HG03135 (cell line): ENCODE measurements around the gene ANGPTL4.
A peak's percentile ranks its signal among the peaks of the same experiment; 100 is the strongest.
"Not testable (repeated sequence)": the region's sequence is repeated elsewhere in the genome, so short reads cannot be mapped to it uniquely, and the experiment has no call there.

Experiments
- ATAC-seq: cut with Tn5 transposase; IDR thresholded peaks from one replicate; pipeline ENCODE4 v1.9.1; 2021; ENCODE audit warnings: mild to moderate bottlenecking, moderate library complexity; ENCODE audit not compliant: unreplicated experiment

The ANGPTL4 gene

GRCh38 chr19:8363803-8364771, at the start of gene ANGPTL4:
ANGPTL4 (plus strand) TSS chr19:8364155; CDS start chr19:8364322, 167 bp downstream.
- ATAC-seq = no peak

- ATAC-seq = not testable (repeated sequence)
Observed at GRCh38 chr19:8314981-8315640, 48.8 kb upstream of the ANGPTL4 start.

GRCh38 chr19:8316351-8317125, 47.4 kb upstream of the ANGPTL4 start:
- no peak for ATAC-seq

- ATAC-seq = not testable (repeated sequence)
Observed at GRCh38 chr19:8318835-8319234, 45.1 kb upstream of the ANGPTL4 start.

GRCh38 chr19:8319807-8320520, 44.0 kb upstream of the ANGPTL4 start:
- ATAC-seq = no peak

GRCh38 chr19:8320564-8321066, 43.3 kb upstream of the ANGPTL4 start:
- ATAC-seq = peak; percentile 12

- peak; percentile 90 for ATAC-seq
Observed at GRCh38 chr19:8321067-8321985, 42.6 kb upstream of the ANGPTL4 start, which contains the start of the genes NDUFA7 and RPS28. NDUFA7 (minus strand) TSS chr19:8321375; CDS start chr19:8321358, 17 bp downstream. RPS28 (plus strand) TSS chr19:8321496; CDS start chr19:8321531, 35 bp downstream.

- no peak for ATAC-seq
Observed at GRCh38 chr19:8321986-8322637, 41.8 kb upstream of the ANGPTL4 start.

- no peak for ATAC-seq
Observed at GRCh38 chr19:8322638-8322997, 41.3 kb upstream of the ANGPTL4 start.

- no peak for ATAC-seq
Observed at GRCh38 chr19:8323781-8324185, 40.2 kb upstream of the ANGPTL4 start.

- no peak for ATAC-seq
Observed at GRCh38 chr19:8324186-8325050, 39.5 kb upstream of the ANGPTL4 start.

GRCh38 chr19:8325454-8325853, 38.5 kb upstream of the ANGPTL4 start:
- no peak for ATAC-seq

- no peak for ATAC-seq
Observed at GRCh38 chr19:8329996-8330395, 34.0 kb upstream of the ANGPTL4 start.

- no peak for ATAC-seq
Observed at GRCh38 chr19:8331263-8331845, 32.6 kb upstream of the ANGPTL4 start.

GRCh38 chr19:8332976-8333766, 30.8 kb upstream of the ANGPTL4 start:
- ATAC-seq = no peak

GRCh38 chr19:8333767-8334457, 30.0 kb upstream of the ANGPTL4 start:
- ATAC-seq = no peak
